ENCODE results near the gene CCNG2. TPM values are rescaled to one million over a fixed set of nuclear protein-coding genes. Genes with fewer than 3 reads are reported as not detected.

Gene CCNG2
- total and polyA plus RNA-seq, 2 of the 4 experiments (the other 2 are of a cell fraction): 11.3 to 14.9 TPM

GRCh38 chr4:77169481-77169880, 12.5 kb downstream of the CCNG2 start:
- no peak overlapping the region for H3K27ac ChIP-seq (ENCODE audit: insufficient read depth, low read length)
- no peak overlapping the region for H4K8ac ChIP-seq (ENCODE audit: low read depth in 2 of 2, low read length in 2 of 2)
- peaks cover 8% of the 10 kb centered on the region; the same call in 1 of the 2 replicates for H4K20me1 ChIP-seq (ENCODE audit: insufficient read depth, low read length)
- no peak overlapping the region for H2AFZ ChIP-seq (replicated peaks; ENCODE audit: low read length, poor library complexity)
- in situ Hi-C loops (cut with MboI; ENCODE audit: low sequenced_read_pairs): loop anchor here (5.0 to 25.0 kb wide), 2 partner anchors 407 to 962 kb away; no protein-coding TSS in a partner anchor
- H3K4me2 ChIP-seq (ENCODE audit: low read depth, low read length): no peak overlapping the region
- BruUV-seq (replicated peaks): no TSS peak
- ChIA-PET POLR2A (ENCODE audit: unreplicated experiment) (no interaction called here), CTCF (no interaction called here)
- dilution Hi-C loops (cut with HindIII; ENCODE audit: low sequenced_read_pairs, unreplicated experiment): no loop called here
- peaks cover 36% of the 10 kb centered on the region for H3K36me3 ChIP-seq (ENCODE audit: control insufficient read depth, insufficient read depth, low read length)
- DNase-seq (peak; percentile 67), ATAC-seq (ENCODE audit: low read depth) (no peak)
- H3K4me1 ChIP-seq (ENCODE audit: control insufficient read depth, insufficient read depth, low read length): peaks cover 10% of the 10 kb centered on the region
- 0 out of 4 replicates have a peak, but pooled peaks cover 0 to 8% of the 10 kb centered on the region in 2 experiments for H3K79me1 ChIP-seq (ENCODE audit: low read depth in 1 of 2, low read length in 2 of 2)
- H2BK15ac ChIP-seq (ENCODE audit: low read depth, low read length): no peak overlapping the region
- no peak overlapping the region for H3K9ac ChIP-seq (ENCODE audit: low read depth, low read length)
- peaks cover 7% of the 10 kb centered on the region for H3K9me1 ChIP-seq (ENCODE audit: insufficient read depth, low read length)
- no peak overlapping the region for H3K4me3 ChIP-seq (ENCODE audit: insufficient read depth, low read depth, low read length)
- H2BK20ac ChIP-seq (ENCODE audit: low read depth, low read length): no peak overlapping the region
- intact Hi-C loops (cut with micrococcal nuclease): no loop called here
- no CpG with 5 or more reads among the region's 3 CpGs for WGBS, 2 experiments (ENCODE audit: extremely low coverage in 2 of 2, insufficient read length in 1 of 2)
- TF ChIP-seq MAFK (IDR thresholded peaks at IDR 0.05; ENCODE audit: low read depth, low read length) (no peak), BHLHE40 (IDR thresholded peaks at IDR 0.05; ENCODE audit: low read depth, low read length) (no peak), NFE2L2 (IDR thresholded peaks at IDR 0.05; ENCODE audit: low read depth, low read length) (no peak), FOS (IDR thresholded peaks at IDR 0.05; ENCODE audit: low read depth, low read length) (no peak), RFX5 (IDR thresholded peaks at IDR 0.05; ENCODE audit: low read depth, low read length) (no peak), CEBPB (IDR thresholded peaks at IDR 0.05; ENCODE audit: low read depth, low read length) (no peak), RCOR1 (IDR thresholded peaks at IDR 0.05; ENCODE audit: insufficient replicate concordance, low read length) (no peak), RAD21 (IDR thresholded peaks at IDR 0.05; ENCODE audit: low read length) (no peak), CHD1 (IDR thresholded peaks at IDR 0.05; ENCODE audit: low read depth, low read length) (no peak), ELK1 (IDR thresholded peaks at IDR 0.05; ENCODE audit: borderline replicate concordance, low read depth, low read length) (no peak)
- TF ChIP-seq, protein P1, sequence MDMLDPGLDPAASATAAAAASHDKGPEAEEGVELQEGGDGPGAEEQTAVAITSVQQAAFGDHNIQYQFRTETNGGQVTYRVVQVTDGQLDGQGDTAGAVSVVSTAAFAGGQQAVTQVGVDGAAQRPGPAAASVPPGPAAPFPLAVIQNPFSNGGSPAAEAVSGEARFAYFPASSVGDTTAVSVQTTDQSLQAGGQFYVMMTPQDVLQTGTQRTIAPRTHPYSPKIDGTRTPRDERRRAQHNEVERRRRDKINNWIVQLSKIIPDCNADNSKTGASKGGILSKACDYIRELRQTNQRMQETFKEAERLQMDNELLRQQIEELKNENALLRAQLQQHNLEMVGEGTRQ (IDR thresholded peaks at IDR 0.05; ENCODE audit: low read depth, low read length): no peak
- TF ChIP-seq, protein P2, sequence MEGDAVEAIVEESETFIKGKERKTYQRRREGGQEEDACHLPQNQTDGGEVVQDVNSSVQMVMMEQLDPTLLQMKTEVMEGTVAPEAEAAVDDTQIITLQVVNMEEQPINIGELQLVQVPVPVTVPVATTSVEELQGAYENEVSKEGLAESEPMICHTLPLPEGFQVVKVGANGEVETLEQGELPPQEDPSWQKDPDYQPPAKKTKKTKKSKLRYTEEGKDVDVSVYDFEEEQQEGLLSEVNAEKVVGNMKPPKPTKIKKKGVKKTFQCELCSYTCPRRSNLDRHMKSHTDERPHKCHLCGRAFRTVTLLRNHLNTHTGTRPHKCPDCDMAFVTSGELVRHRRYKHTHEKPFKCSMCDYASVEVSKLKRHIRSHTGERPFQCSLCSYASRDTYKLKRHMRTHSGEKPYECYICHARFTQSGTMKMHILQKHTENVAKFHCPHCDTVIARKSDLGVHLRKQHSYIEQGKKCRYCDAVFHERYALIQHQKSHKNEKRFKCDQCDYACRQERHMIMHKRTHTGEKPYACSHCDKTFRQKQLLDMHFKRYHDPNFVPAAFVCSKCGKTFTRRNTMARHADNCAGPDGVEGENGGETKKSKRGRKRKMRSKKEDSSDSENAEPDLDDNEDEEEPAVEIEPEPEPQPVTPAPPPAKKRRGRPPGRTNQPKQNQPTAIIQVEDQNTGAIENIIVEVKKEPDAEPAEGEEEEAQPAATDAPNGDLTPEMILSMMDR (conservative IDR thresholded peaks at IDR 0.05; ENCODE audit: low read depth, low read length): no peak
- no peak overlapping the region for H4K91ac ChIP-seq (ENCODE audit: insufficient read depth, low read depth, low read length)
- no peaks in the 10 kb centered on the region for H3K9me3 ChIP-seq (ENCODE audit: control insufficient read depth, insufficient read depth, low read length)
- H2AK5ac ChIP-seq (ENCODE audit: low read depth, low read length): no peak overlapping the region
- no peak overlapping the region for H3K4ac ChIP-seq (ENCODE audit: low read depth, low read length)
- H2AK9ac ChIP-seq (replicated peaks; ENCODE audit: low read depth, low read length, poor library complexity): no peak overlapping the region
- no peak overlapping the region for H3K14ac ChIP-seq (replicated peaks; ENCODE audit: low read depth, low read length)
- peaks cover 11% of the 10 kb centered on the region for H3K27me3 ChIP-seq (ENCODE audit: control insufficient read depth, insufficient read depth, low read length)
- no peak overlapping the region for H3K18ac ChIP-seq (ENCODE audit: low read depth, low read length)
- H4K5ac ChIP-seq (ENCODE audit: low read depth, low read length): no peak overlapping the region
- H2BK120ac ChIP-seq (ENCODE audit: low read depth, low read length): no peak overlapping the region
- H3K56ac ChIP-seq (ENCODE audit: extremely low read depth, insufficient read depth, low read length): no peak overlapping the region
- no peak overlapping the region for H3K23ac ChIP-seq (ENCODE audit: low read depth, low read length)
- no peak overlapping the region for H2BK5ac ChIP-seq (ENCODE audit: low read depth, low read length, poor library complexity, severe bottlenecking)

All from IMR-90 (cell line).